ENCODE results near the gene ITIH4. TPM values are rescaled to one million over a fixed set of nuclear protein-coding genes. Genes with fewer than 3 reads are reported as not detected.

The ITIH4 gene
- total RNA-seq, 4 donors from 2014 or later: 2.0 to 4.6 (median 2.8) TPM

GRCh38 chr3:52793702-52794611, 36.5 kb downstream of the ITIH4 start:
- Histone ChIP-seq H3K36me3 (no peaks in the 10 kb centered on the region), H3K4me1 (no peaks in the 10 kb centered on the region), H3K4me3 (no peak overlapping the region), H3K9me3 (no peaks in the 10 kb centered on the region), H3K27ac (replicated peaks in 1 of 4) (no peak overlapping the region), H3K27me3 (no peaks in the 10 kb centered on the region)
- WGBS: 73% methylated on average over 7 of the region's 9 CpGs
- intact Hi-C loops (cut with DNase I): no loop called here
- no peak for DNase-seq (ENCODE audit: extremely low spot score)
- TF ChIP-seq EP300 (IDR thresholded peaks at IDR 0.05) (no peak), CTCF (IDR thresholded peaks at IDR 0.05) (no peak), POLR2A (IDR thresholded peaks at IDR 0.05; ENCODE audit: low read depth) (no peak), POLR2AphosphoS5 (IDR thresholded peaks at IDR 0.05) (no peak)

- Histone ChIP-seq H3K4me1 (no peaks in the 10 kb centered on the region), H3K27me3 (no peaks in the 10 kb centered on the region), H3K27ac (replicated peaks in 1 of 4) (no peak overlapping the region), H3K4me3 (no peak overlapping the region), H3K36me3 (no peaks in the 10 kb centered on the region), H3K9me3 (no peaks in the 10 kb centered on the region)
- 80% methylated on average over 16 of the region's 18 CpGs for WGBS
- no peak for DNase-seq (ENCODE audit: extremely low spot score)
- intact Hi-C loops (cut with DNase I): no loop called here
- no peak for TF ChIP-seq POLR2A (IDR thresholded peaks at IDR 0.05; ENCODE audit: low read depth)
- no peak for TF ChIP-seq POLR2AphosphoS5 (IDR thresholded peaks at IDR 0.05)
- no peak for TF ChIP-seq CTCF (IDR thresholded peaks at IDR 0.05)
- TF ChIP-seq EP300 (IDR thresholded peaks at IDR 0.05): no peak
Observed at GRCh38 chr3:52792961-52793695, 37.3 kb downstream of the ITIH4 start.

GRCh38 chr3:52792413-52792812, 38.1 kb downstream of the ITIH4 start:
- WGBS: 95% methylated on average over 3 of the region's 7 CpGs
- no peak for TF ChIP-seq POLR2A (IDR thresholded peaks at IDR 0.05; ENCODE audit: low read depth)
- TF ChIP-seq CTCF (IDR thresholded peaks at IDR 0.05): no peak
- TF ChIP-seq POLR2AphosphoS5 (IDR thresholded peaks at IDR 0.05): no peak
- no peak for TF ChIP-seq EP300 (IDR thresholded peaks at IDR 0.05)
- Histone ChIP-seq H3K27me3 (no peaks in the 10 kb centered on the region), H3K4me3 (no peak overlapping the region), H3K36me3 (no peaks in the 10 kb centered on the region), H3K9me3 (no peaks in the 10 kb centered on the region), H3K27ac (replicated peaks in 1 of 4) (no peak overlapping the region), H3K4me1 (no peaks in the 10 kb centered on the region)
- DNase-seq (ENCODE audit: extremely low spot score): no peak
- intact Hi-C loops (cut with DNase I): no loop called here

DNA sequence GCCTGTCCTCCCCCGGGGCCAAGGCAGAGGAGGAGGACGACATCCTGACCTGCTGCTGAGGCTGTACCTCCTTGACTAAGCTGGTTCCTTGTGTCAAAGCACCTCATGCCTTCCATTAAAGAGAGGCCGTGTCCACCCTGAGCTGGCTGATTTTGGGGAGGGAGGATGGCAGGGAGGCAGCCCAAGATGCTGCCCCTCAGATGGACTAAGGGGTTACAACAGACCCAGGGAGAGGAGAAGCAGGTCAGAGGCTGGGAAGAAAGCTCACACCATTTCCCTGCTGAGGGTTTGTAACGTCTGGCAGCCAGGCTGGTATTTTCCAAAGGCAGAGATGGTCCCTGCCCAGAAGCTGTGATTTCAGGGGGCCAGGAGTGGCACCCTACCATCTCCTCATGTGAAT, 38.5 kb downstream of the ITIH4 start:
- intact Hi-C loops (cut with DNase I): no loop called here
- no peaks in the 10 kb centered on the region for H3K9me3 ChIP-seq
- no peaks in the 10 kb centered on the region for H3K27me3 ChIP-seq
- H3K4me1 ChIP-seq: no peaks in the 10 kb centered on the region
- no peak overlapping the region for H3K27ac ChIP-seq (replicated peaks in 1 of 4)
- H3K36me3 ChIP-seq: no peaks in the 10 kb centered on the region
- 78% methylated on average over 3 of the region's 4 CpGs for WGBS
- TF ChIP-seq CTCF (IDR thresholded peaks at IDR 0.05) (no peak), POLR2A (IDR thresholded peaks at IDR 0.05; ENCODE audit: low read depth) (no peak), POLR2AphosphoS5 (IDR thresholded peaks at IDR 0.05) (no peak), EP300 (IDR thresholded peaks at IDR 0.05) (no peak)
- no peak for DNase-seq (ENCODE audit: extremely low spot score)
- H3K4me3 ChIP-seq: no peak overlapping the region

All from esophagus muscularis mucosa (tissue), 4 donors.